SK-N-SH (cell line): ENCODE results near the gene EIF1. TPM values are rescaled to one million over a fixed set of nuclear protein-coding genes. Genes with fewer than 3 reads are reported as not detected.
A peak's percentile ranks its signal among the peaks of the same experiment; 100 is the strongest.

ENCODE experiments used
- CTCF ChIA-PET: fragments of 300-600, 350-600 bp; formaldehyde crosslinking; extraction: SDS; loops from one replicate; lab custom pipeline; 2021; lab: Yijun Ruan, JAX
- POLR2A ChIA-PET: fragments of 350-600 bp; sonication (Branson Sonifier 250); formaldehyde crosslinking; extraction: SDS; loops from one replicate; lab custom pipeline; 2020; ENCODE audit warnings: antibody characterized with exemption, inconsistent platforms; lab: Yijun Ruan, JAX
- DNase-seq: peaks from one replicate; pipeline ENCODE4 v3.0.0; 2012
- H2AFZ ChIP-seq: fragments of 200-600 bp; sonication (generic); 2 replicates; pipeline ENCODE4 v1.8.1; 2016; ENCODE audit warnings: antibody characterized with exemption, mild to moderate bottlenecking, low read depth
- H3F3A ChIP-seq: fragments of 200-600 bp; sonication (generic); replicated peaks from 2 replicates; pipeline ENCODE3; 2016; ENCODE audit warnings: antibody characterized with exemption, mild to moderate bottlenecking; ENCODE audit not compliant: insufficient read depth
- H3K27ac ChIP-seq, 2 experiments: fragments of 200-500 bp in 1 of 2; fragments of 200-600 bp in 1 of 2; sonication (Bioruptor generic) in 1 of 2; sonication (generic), shearing (Covaris generic) in 1 of 2; 2 replicates each; pipeline versions ENCODE4 v1.5.1 to v1.6.1; 2014 to 2016; ENCODE audit warnings: low read depth in 2 of 2, inconsistent platforms in 1 of 2, low read length in 1 of 2, mild to moderate bottlenecking in 1 of 2, mixed read lengths in 1 of 2
- H3K27me3 ChIP-seq: fragments of 200-600 bp; sonication (generic), shearing (Covaris generic); 2 replicates; pipeline ENCODE4 v1.6.1; 2016; ENCODE audit warnings: mixed run types; ENCODE audit not compliant: insufficient read depth
- H3K36me3 ChIP-seq, 2 experiments: fragments of 200-500 bp in 1 of 2; fragments of 200-600 bp in 1 of 2; sonication (Bioruptor generic) in 1 of 2; sonication (generic) in 1 of 2; replicated peaks in 1 of 2; 2 replicates each; pipeline versions ENCODE3 to v1.5.1; 2014 to 2016; ENCODE audit warnings: low read length in 1 of 2, mild to moderate bottlenecking in 1 of 2; ENCODE audit not compliant: insufficient read depth in 2 of 2, control insufficient read depth in 1 of 2
- H3K4me1 ChIP-seq, 2 experiments: fragments of 200-500 bp in 1 of 2; fragments of 200-600 bp in 1 of 2; sonication (Bioruptor generic) in 1 of 2; sonication (generic), shearing (Covaris generic) in 1 of 2; 2 replicates each; pipeline versions ENCODE4 v1.5.1 to v1.6.1; 2014 to 2016; ENCODE audit warnings: low read depth in 1 of 2, low read length in 1 of 2, mixed run types in 1 of 2; ENCODE audit not compliant: insufficient read depth in 2 of 2, control insufficient read depth in 1 of 2
- H3K4me2 ChIP-seq: fragments of 200-600 bp; sonication (generic), shearing (Covaris generic); 2 replicates; pipeline ENCODE4 v1.6.1; 2017; ENCODE audit warnings: mixed run types
- H3K4me3 ChIP-seq, 2 experiments: fragments of 200-500 bp in 1 of 2; fragments of 200-600 bp in 1 of 2; sonication (Bioruptor generic) in 1 of 2; sonication (generic), shearing (Covaris generic) in 1 of 2; 2 replicates each; pipeline versions ENCODE4 v1.5.1 to v1.8.1; 2014 to 2016; ENCODE audit warnings: low read depth in 2 of 2, inconsistent platforms in 1 of 2, low read length in 1 of 2, mild to moderate bottlenecking in 1 of 2, mixed read lengths in 1 of 2, moderate library complexity in 1 of 2
- H3K79me2 ChIP-seq: fragments of 200-600 bp; sonication (generic); 2 replicates; pipeline ENCODE4 v1.8.1; 2017; ENCODE audit warnings: mild to moderate bottlenecking; ENCODE audit not compliant: insufficient read depth
- H3K9ac ChIP-seq: fragments of 200-600 bp; sonication (generic); 2 replicates; pipeline ENCODE4 v1.6.1; 2017; ENCODE audit warnings: mixed run types
- H3K9me2 ChIP-seq: fragments of 200-600 bp; sonication (generic); 2 replicates; pipeline ENCODE4 v1.6.1; 2017; ENCODE audit warnings: mixed run types
- H3K9me3 ChIP-seq: fragments of 200-600 bp; sonication (generic); 2 replicates; pipeline ENCODE4 v1.6.1; 2017; ENCODE audit warnings: mixed run types, mild to moderate bottlenecking, moderate library complexity
- H4K20me1 ChIP-seq: fragments of 200-600 bp; sonication (generic); 2 replicates; pipeline ENCODE4 v1.6.1; 2017; ENCODE audit warnings: mild to moderate bottlenecking, mixed run types; ENCODE audit not compliant: insufficient read depth
- EZH2phosphoT487 ChIP-seq: fragments of 200-600 bp; sonication (generic); IDR thresholded peaks from 2 replicates; pipeline ENCODE4 v1.6.1; 2017; ENCODE audit warnings: low read depth, mixed run types, mild to moderate bottlenecking, antibody characterized with exemption, moderate library complexity, borderline replicate concordance
- FOSL2 ChIP-seq: IDR thresholded peaks from 2 replicates; pipeline ENCODE4 v1.4.0; 2012; ENCODE audit warnings: low read depth, mild to moderate bottlenecking, moderate library complexity, borderline replicate concordance
- GATA2 ChIP-seq: sonication (generic); formaldehyde crosslinking; IDR thresholded peaks from 2 replicates; pipeline ENCODE4 v1.5.0; 2020; ENCODE audit warnings: mild to moderate bottlenecking, missing genetic modification reagents
- NRF1 ChIP-seq: IDR thresholded peaks from 2 replicates; pipeline ENCODE4 v1.6.1; 2012; ENCODE audit warnings: low read depth, mild to moderate bottlenecking, low read length
- POLR2AphosphoS5 ChIP-seq: IDR thresholded peaks from 2 replicates; pipeline ENCODE4 v1.6.1; 2012; ENCODE audit warnings: low read depth, low read length
- RCOR1 ChIP-seq: fragments of 150-350 bp; IDR thresholded peaks from 2 replicates; pipeline ENCODE4 v1.6.1; 2017; ENCODE audit warnings: antibody characterized with exemption, low read length
- SIN3A ChIP-seq: IDR thresholded peaks from 2 replicates; pipeline ENCODE4 v1.6.1; 2012; ENCODE audit warnings: low read depth, mild to moderate bottlenecking, low read length, moderate library complexity, borderline replicate concordance
- TAF1 ChIP-seq: IDR thresholded peaks from 2 replicates; pipeline ENCODE4 v1.6.1; 2012; ENCODE audit warnings: low read depth, mild to moderate bottlenecking, low read length, moderate library complexity, borderline replicate concordance
- WGBS: methylation state at CpG from one replicate; pipeline ENCODE4 v1.1.6; 2017; ENCODE audit warnings: low lambda C conversion rate; 5-methylcytosine and 5-hydroxymethylcytosine counted together
- polyA plus RNA-seq, 3 experiments: library from polyadenylated mRNA; depleted of rRNA; stranded (reverse); fragments of >200 nt; gene quantifications; 2 replicates each; pipeline ENCODE4 v1.2.3, GENCODE V29; 2012
- TF ChIP-seq, protein P1 (sequence below): IDR thresholded peaks from 2 replicates; pipeline ENCODE4; 2012
- TF ChIP-seq, protein P2 (sequence below): IDR thresholded peaks from 2 replicates; pipeline ENCODE4 v1.4.0; 2012; ENCODE audit warnings: low read depth

EIF1 gene
- polyA plus RNA-seq, 1 of the 3 experiments (the other 2 are of a cell fraction) = 300 TPM

- TF ChIP-seq, protein P1, sequence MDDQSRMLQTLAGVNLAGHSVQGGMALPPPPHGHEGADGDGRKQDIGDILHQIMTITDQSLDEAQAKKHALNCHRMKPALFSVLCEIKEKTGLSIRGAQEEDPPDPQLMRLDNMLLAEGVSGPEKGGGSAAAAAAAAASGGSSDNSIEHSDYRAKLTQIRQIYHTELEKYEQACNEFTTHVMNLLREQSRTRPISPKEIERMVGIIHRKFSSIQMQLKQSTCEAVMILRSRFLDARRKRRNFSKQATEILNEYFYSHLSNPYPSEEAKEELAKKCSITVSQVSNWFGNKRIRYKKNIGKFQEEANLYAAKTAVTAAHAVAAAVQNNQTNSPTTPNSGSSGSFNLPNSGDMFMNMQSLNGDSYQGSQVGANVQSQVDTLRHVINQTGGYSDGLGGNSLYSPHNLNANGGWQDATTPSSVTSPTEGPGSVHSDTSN = no peak
- TF ChIP-seq POLR2AphosphoS5 (no peak), FOSL2 (no peak), GATA2 (CRISPR knock-in tag) (no peak)
Measured at GRCh38 chr17:41733348-41734138, 44.9 kb downstream of the EIF1 start (continued).

- POLR2A ChIA-PET = interaction anchor here (0.6 to 1.6 kb wide), 3 partner anchors 34 to 52 kb away, joined by 4 to 5 read pairs (median 4); partner anchors contain the start of genes EIF1 and JUP
- Histone ChIP-seq H3K9me2 (no peaks in the 10 kb centered on the region), H3K4me1 (peaks cover 0 to 15% of the 10 kb centered on the region in 2 experiments; a peak in 1 of 4 replicates), H3K4me3 (peak within 1 kb of the TSS; percentile 43 to 58), H3K27me3 (peaks cover 67% of the 10 kb centered on the region), H2AFZ (peak within 1 kb of the TSS; percentile 47), H3K36me3 (no peaks in the 10 kb centered on the region), H4K20me1 (no peaks in the 10 kb centered on the region), H3K9ac (no peak within 1 kb of the TSS), H3F3A (no peaks in the 10 kb centered on the region), H3K79me2 (no peaks in the 10 kb centered on the region), H3K27ac (no peak within 1 kb of the TSS), H3K4me2 (peak within 1 kb of the TSS; percentile 92), H3K9me3 (no peaks in the 10 kb centered on the region)
- peak; percentile 83 for DNase-seq
- CTCF ChIA-PET = interaction anchor here (0.7 to 24.8 kb wide), 6 partner anchors 10 to 225 kb away, joined by 3 to 405 read pairs (median 3); partner anchors contain the start of genes FKBP10 and P3H4
- 0% methylated on average over 16 of the region's 77 CpGs for WGBS
- TF ChIP-seq SIN3A = no peak
- TF ChIP-seq POLR2AphosphoS5 = peak; percentile 89
- TF ChIP-seq NRF1 = peak; percentile 40; the same call in 1 of the 2 replicates
- no peak for TF ChIP-seq RCOR1
- TF ChIP-seq TAF1 = peak; percentile 82; the same call in 1 of the 2 replicates
- TF ChIP-seq, protein P2, sequence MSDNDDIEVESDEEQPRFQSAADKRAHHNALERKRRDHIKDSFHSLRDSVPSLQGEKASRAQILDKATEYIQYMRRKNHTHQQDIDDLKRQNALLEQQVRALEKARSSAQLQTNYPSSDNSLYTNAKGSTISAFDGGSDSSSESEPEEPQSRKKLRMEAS = no peak
- TF ChIP-seq EZH2phosphoT487 = 0 out of 2 replicates have a peak, but pooled peaks have one; percentile 64
Measured at GRCh38 chr17:41734139-41734948, 45.7 kb downstream of the EIF1 start, which contains the start of gene HAP1. TSS of gene HAP1 (minus strand) at chr17:41734643. CDS start at chr17:41734634, 9 bp downstream.
